Duodenal mucosa (tissue), 2 donors: ENCODE results near the gene PMPCB.
A peak's percentile ranks its signal among the peaks of the same experiment; 100 is the strongest.
"Not testable (repeated sequence)": the region's sequence is repeated elsewhere in the genome, so short reads cannot be mapped to it uniquely, and the experiment has no call there.

Experiments used
- H3K27ac ChIP-seq: one replicate; pipeline ENCODE4 v1.7.0; 2013; ENCODE audit warnings: low read depth, low read length
- H3K27me3 ChIP-seq, 2 donors: one replicate each; pipeline ENCODE4 v1.7.0; 2013; ENCODE audit warnings: low read length in 2 of 2, control low read depth in 1 of 2; ENCODE audit not compliant: insufficient read depth in 2 of 2, control insufficient read depth in 1 of 2
- H3K36me3 ChIP-seq, 2 donors: one replicate each; pipeline ENCODE4 v1.7.0; 2013; ENCODE audit warnings: low read length in 2 of 2, control low read depth in 1 of 2; ENCODE audit not compliant: insufficient read depth in 2 of 2, control insufficient read depth in 1 of 2
- H3K4me1 ChIP-seq, 2 donors: one replicate each; pipeline ENCODE4 v1.7.0; 2013; ENCODE audit warnings: low read length in 2 of 2, control low read depth in 1 of 2; ENCODE audit not compliant: insufficient read depth in 2 of 2, control insufficient read depth in 1 of 2
- H3K4me3 ChIP-seq, 2 donors: one replicate each; pipeline ENCODE4 v1.7.0; 2013; ENCODE audit warnings: low read length in 2 of 2, low read depth in 1 of 2
- H3K9ac ChIP-seq, 2 donors: one replicate each; pipeline ENCODE4 v1.7.0; 2013; ENCODE audit warnings: low read length in 2 of 2, low read depth in 1 of 2
- H3K9me3 ChIP-seq, 2 donors: one replicate each; pipeline ENCODE4 v1.7.0; 2013; ENCODE audit warnings: low read length in 2 of 2, control low read depth in 1 of 2; ENCODE audit not compliant: control insufficient read depth in 1 of 2

The PMPCB gene

GRCh38 chr7:103296901-103297836, at the start of gene PMPCB:
TSS of gene PMPCB (plus strand) at chr7:103297435. CDS start at chr7:103297460, 25 bp downstream.
- Histone ChIP-seq H3K9ac (peak within 1 kb of the TSS; percentile 66 to 73), H3K36me3 (peaks cover 5 to 24% of the 10 kb centered on the region in 2 donors), H3K4me3 (peak within 1 kb of the TSS; percentile 75 to 90), H3K4me1 (peaks cover 5 to 17% of the 10 kb centered on the region in 2 donors), H3K27ac (peak within 1 kb of the TSS; percentile 55), H3K9me3 (no peaks in the 10 kb centered on the region), H3K27me3 (no peaks in the 10 kb centered on the region)

GRCh38 chr7:103253699-103254506, 43.3 kb upstream of the PMPCB start:
- not testable (repeated sequence) for H3K27ac ChIP-seq, H3K36me3 ChIP-seq, H3K27me3 ChIP-seq, H3K9ac ChIP-seq, H3K4me1 ChIP-seq, H3K9me3 ChIP-seq, H3K4me3 ChIP-seq

- not testable (repeated sequence) for H3K9ac ChIP-seq, H3K4me1 ChIP-seq
Observed at GRCh38 chr7:103264054-103264453, 33.2 kb upstream of the PMPCB start.

GRCh38 chr7:103266229-103266628, 31.0 kb upstream of the PMPCB start:
- not testable (repeated sequence) for H3K9me3 ChIP-seq, H3K36me3 ChIP-seq, H3K27me3 ChIP-seq, H3K4me1 ChIP-seq, H3K9ac ChIP-seq, H3K27ac ChIP-seq, H3K4me3 ChIP-seq

More at GRCh38 chr7:103264054-103264453, 33.2 kb upstream of the PMPCB start:
- H3K27me3 ChIP-seq, H3K9me3 ChIP-seq, H3K4me3 ChIP-seq, H3K36me3 ChIP-seq, H3K27ac ChIP-seq: not testable (repeated sequence)

GRCh38 chr7:103273374-103273773, 23.9 kb upstream of the PMPCB start:
- not testable (repeated sequence) for H3K9ac ChIP-seq, H3K27ac ChIP-seq, H3K36me3 ChIP-seq, H3K4me3 ChIP-seq, H3K27me3 ChIP-seq, H3K4me1 ChIP-seq, H3K9me3 ChIP-seq

GRCh38 chr7:103274867-103275266, 22.4 kb upstream of the PMPCB start:
- H3K9me3 ChIP-seq, H3K9ac ChIP-seq, H3K4me3 ChIP-seq, H3K27ac ChIP-seq, H3K27me3 ChIP-seq, H3K36me3 ChIP-seq, H3K4me1 ChIP-seq: not testable (repeated sequence)

- H3K36me3 ChIP-seq, H3K27me3 ChIP-seq, H3K4me3 ChIP-seq: not testable (repeated sequence)
Observed at GRCh38 chr7:103278195-103278594, 19.0 kb upstream of the PMPCB start.

GRCh38 chr7:103279636-103279962, 17.6 kb upstream of the PMPCB start:
- Histone ChIP-seq H3K4me3 (peak overlapping the region; percentile 56 to 76), H3K9ac (peak overlapping the region in 1 of 2 donors; percentile 18)
- H3K27me3 ChIP-seq, H3K9me3 ChIP-seq, H3K4me1 ChIP-seq, H3K36me3 ChIP-seq, H3K27ac ChIP-seq: not testable (repeated sequence)

More at GRCh38 chr7:103278195-103278594, 19.0 kb upstream of the PMPCB start:
- not testable (repeated sequence) for H3K9ac ChIP-seq, H3K9me3 ChIP-seq, H3K4me1 ChIP-seq, H3K27ac ChIP-seq

GRCh38 chr7:103279963-103280802, 17.1 kb upstream of the PMPCB start:
- H3K9me3 ChIP-seq, H3K36me3 ChIP-seq, H3K27ac ChIP-seq, H3K4me1 ChIP-seq, H3K27me3 ChIP-seq: not testable (repeated sequence)
- Histone ChIP-seq H3K4me3 (peak overlapping the region; percentile 56 to 76), H3K9ac (peak overlapping the region; percentile 18 to 43)

- H3K27me3 ChIP-seq, H3K9me3 ChIP-seq, H3K4me1 ChIP-seq, H3K27ac ChIP-seq, H3K36me3 ChIP-seq: not testable (repeated sequence)
- Histone ChIP-seq H3K4me3 (peak overlapping the region; percentile 56 to 76), H3K9ac (peak overlapping the region in 1 of 2 donors; percentile 43)
Observed at GRCh38 chr7:103280803-103281155, 16.5 kb upstream of the PMPCB start.
